Keratinocyte (primary cell): ENCODE data around the gene SBNO1.

Source experiments
- CTCF ChIP-seq, 3 experiments: IDR thresholded peaks in 1 of 3; conservative IDR thresholded peaks in 1 of 3; optimal IDR thresholded peaks in 1 of 3; 2 replicates in 2 of 3; 3 replicates in 1 of 3; pipeline versions ENCODE3 to v1.5.1; 2011; ENCODE audit warnings: low read length in 3 of 3, mild to moderate bottlenecking in 3 of 3, moderate library complexity in 2 of 3, control low read depth in 1 of 3, inconsistent platforms in 1 of 3; ENCODE audit not compliant: insufficient read depth in 2 of 3; ENCODE audit errors: extremely low read depth in 1 of 3
- EZH2 ChIP-seq: IDR thresholded peaks from one replicate; pipeline ENCODE4 v1.6.1; 2012; ENCODE audit warnings: inconsistent platforms, mild to moderate bottlenecking, low read length, moderate library complexity

DNA sequence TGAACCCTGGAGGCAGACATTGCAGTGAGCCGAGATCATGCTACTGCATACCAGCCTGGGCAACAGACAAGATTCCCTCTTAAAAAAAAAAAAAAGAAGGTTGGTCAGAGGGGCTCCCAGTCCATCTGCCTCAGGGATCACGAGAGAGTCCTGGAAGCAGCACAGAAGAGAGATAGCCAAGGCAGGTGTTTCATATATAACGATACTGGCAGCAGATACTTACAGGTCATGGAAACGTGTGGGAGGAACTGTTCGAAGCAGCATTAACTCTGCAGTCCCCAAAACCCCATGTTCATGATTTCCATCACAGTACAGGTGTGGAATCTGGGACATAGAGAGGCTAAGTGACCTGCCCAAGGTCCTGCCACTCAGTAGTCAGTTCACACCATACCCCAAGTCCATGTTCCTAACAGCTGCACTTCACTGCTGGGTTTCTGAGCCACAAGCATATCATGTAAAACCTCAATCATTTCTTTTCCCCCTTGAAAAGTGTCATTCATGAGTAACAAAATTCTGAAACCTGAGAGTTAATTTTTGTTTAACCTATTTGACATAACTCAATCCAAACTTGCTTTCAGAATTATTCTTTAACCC lies 109.7 kb downstream of the SBNO1 start:
- no peak for TF ChIP-seq CTCF (optimal IDR thresholded peaks at IDR 0.05 in 1 of 3, IDR thresholded peaks at IDR 0.05 in 1 of 3, conservative IDR thresholded peaks at IDR 0.05 in 1 of 3; ENCODE audit: extremely low read depth in 1 of 3, insufficient read depth in 2 of 3, low read length in 3 of 3)
- TF ChIP-seq EZH2: no peak
